Endothelial cell (in vitro differentiated cells): ENCODE data around the gene MAFB. TPM values are rescaled to one million over a fixed set of nuclear protein-coding genes. Genes with fewer than 3 reads are reported as not detected.

Source experiments
- DNase-seq: peaks from one replicate; pipeline ENCODE4 v3.0.0; 2021; ENCODE audit warnings: low spot score
- H3K27ac Mint-ChIP-seq: one replicate; pipeline ENCODE4 v1.8.0; 2021; ENCODE audit warnings: mixed read lengths, inconsistent platforms; ENCODE audit not compliant: unreplicated experiment
- H3K27me3 Mint-ChIP-seq: one replicate; pipeline ENCODE4 v1.8.0; 2021; ENCODE audit warnings: mild to moderate bottlenecking, moderate library complexity, mixed read lengths, inconsistent platforms; ENCODE audit not compliant: unreplicated experiment
- H3K36me3 Mint-ChIP-seq: one replicate; pipeline ENCODE4 v1.8.0; 2021; ENCODE audit warnings: mild to moderate bottlenecking, low read depth, mixed read lengths, inconsistent platforms; ENCODE audit not compliant: unreplicated experiment
- H3K4me1 Mint-ChIP-seq: one replicate; pipeline ENCODE4 v1.8.0; 2021; ENCODE audit warnings: mild to moderate bottlenecking, mixed read lengths, inconsistent platforms; ENCODE audit not compliant: unreplicated experiment
- H3K4me3 Mint-ChIP-seq: one replicate; pipeline ENCODE4 v1.8.0; 2021; ENCODE audit warnings: mild to moderate bottlenecking, mixed read lengths, inconsistent platforms; ENCODE audit not compliant: unreplicated experiment
- H3K9me3 Mint-ChIP-seq: one replicate; pipeline ENCODE4 v1.8.0; 2021; ENCODE audit warnings: mixed read lengths, inconsistent platforms; ENCODE audit not compliant: unreplicated experiment
- total RNA-seq: library from RNA; stranded (reverse); fragmentation: NEBNext Ultra II Directional; extraction: Animal tissue kit (Norgen Biotek cat#: 25700); gene quantifications from one replicate; pipeline ENCODE4 v1.2.1, GENCODE V29; 2021; ENCODE audit not compliant: unreplicated experiment
- TF ChIP-seq, protein P1 (sequence below): fragments of 200-600 bp; sonication (generic); IDR thresholded peaks from one replicate; pipeline ENCODE4 v1.5.0; 2021; ENCODE audit warnings: antibody characterized with exemption; ENCODE audit not compliant: unreplicated experiment

The MAFB gene
- total RNA-seq, 1 donor from 2014 or later = 2.1 TPM

DNA sequence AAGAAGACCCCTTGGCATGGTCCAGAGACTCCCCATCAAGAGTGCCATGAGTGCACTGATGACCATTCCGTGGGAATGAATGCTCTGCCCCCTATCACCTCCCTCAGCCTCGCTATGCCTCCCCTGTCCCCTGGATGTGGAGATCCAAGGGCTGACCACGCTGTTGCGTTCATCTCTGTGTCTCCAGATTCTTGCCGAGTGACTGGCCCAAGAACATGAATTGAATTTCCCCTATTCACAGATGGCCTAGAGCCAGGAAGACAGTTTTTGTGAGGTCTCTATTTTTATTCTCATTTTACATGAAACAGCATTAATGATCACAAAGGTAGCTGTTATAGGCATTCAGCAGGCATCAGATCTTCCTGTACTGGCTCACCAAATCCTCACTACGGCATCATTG lies 33.6 kb downstream of the MAFB start:
- H3K9me3 Mint-ChIP-seq = no peaks in the 10 kb centered on the region
- TF ChIP-seq, protein P1, sequence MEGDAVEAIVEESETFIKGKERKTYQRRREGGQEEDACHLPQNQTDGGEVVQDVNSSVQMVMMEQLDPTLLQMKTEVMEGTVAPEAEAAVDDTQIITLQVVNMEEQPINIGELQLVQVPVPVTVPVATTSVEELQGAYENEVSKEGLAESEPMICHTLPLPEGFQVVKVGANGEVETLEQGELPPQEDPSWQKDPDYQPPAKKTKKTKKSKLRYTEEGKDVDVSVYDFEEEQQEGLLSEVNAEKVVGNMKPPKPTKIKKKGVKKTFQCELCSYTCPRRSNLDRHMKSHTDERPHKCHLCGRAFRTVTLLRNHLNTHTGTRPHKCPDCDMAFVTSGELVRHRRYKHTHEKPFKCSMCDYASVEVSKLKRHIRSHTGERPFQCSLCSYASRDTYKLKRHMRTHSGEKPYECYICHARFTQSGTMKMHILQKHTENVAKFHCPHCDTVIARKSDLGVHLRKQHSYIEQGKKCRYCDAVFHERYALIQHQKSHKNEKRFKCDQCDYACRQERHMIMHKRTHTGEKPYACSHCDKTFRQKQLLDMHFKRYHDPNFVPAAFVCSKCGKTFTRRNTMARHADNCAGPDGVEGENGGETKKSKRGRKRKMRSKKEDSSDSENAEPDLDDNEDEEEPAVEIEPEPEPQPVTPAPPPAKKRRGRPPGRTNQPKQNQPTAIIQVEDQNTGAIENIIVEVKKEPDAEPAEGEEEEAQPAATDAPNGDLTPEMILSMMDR = no peak
- H3K4me1 Mint-ChIP-seq = peaks cover 3% of the 10 kb centered on the region
- no peak for DNase-seq
- H3K27me3 Mint-ChIP-seq = peaks cover 5% of the 10 kb centered on the region
- H3K4me3 Mint-ChIP-seq = no peak overlapping the region
- no peak overlapping the region for H3K27ac Mint-ChIP-seq
- H3K36me3 Mint-ChIP-seq = no peaks in the 10 kb centered on the region

DNA sequence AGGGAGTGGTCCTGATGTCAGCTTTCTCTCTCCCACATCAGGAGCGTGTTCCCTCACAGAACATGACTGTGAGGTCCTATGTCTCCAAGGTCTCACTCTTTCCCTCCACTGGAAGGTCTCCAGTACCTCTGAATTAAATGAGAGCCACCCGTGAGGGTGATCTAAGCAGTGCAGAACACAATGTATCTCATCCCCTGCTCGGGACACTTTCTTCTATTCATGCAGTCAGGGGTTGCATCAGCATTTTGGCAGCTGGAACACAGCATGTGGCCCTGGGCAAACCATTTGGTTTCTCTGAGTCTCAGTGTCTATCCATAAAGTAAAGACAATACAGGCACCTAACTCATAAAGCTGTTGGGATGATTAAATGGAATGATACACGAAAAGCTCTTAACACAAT lies 34.2 kb downstream of the MAFB start:
- Mint-ChIP-seq H3K36me3 (no peaks in the 10 kb centered on the region), H3K27ac (no peak overlapping the region), H3K4me1 (peaks cover 4% of the 10 kb centered on the region), H3K27me3 (peaks cover 5% of the 10 kb centered on the region), H3K4me3 (no peak overlapping the region), H3K9me3 (no peaks in the 10 kb centered on the region)
- TF ChIP-seq, protein P1 = no peak
- DNase-seq = no peak

DNA sequence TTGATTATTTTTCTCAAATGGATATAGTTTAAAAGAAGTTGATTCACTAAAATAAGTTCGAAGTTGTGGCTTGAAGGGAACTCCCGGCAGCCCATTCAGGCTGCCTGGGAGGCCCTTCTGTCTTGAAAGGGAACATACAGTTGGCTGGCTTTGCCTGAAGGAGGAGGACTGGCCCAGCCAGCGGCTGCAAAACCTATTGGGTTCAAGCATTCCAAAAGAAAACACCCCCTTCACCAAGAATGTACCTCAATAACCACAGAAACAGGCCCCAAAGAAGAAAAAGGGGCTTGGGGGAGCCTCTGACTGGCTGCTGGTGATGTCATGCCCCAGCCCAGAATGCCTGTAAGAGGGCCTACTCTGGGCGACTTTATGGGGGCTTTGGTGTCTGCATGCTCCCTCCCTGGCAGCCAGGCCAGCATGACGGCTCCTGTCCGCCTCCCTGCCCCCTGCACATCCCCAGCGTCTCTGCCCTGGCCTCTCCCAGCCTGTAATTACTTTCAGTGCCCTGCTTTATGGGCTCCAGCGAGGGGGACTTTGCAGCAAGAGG lies 36.5 kb downstream of the MAFB start:
- no peak overlapping the region for H3K27ac Mint-ChIP-seq

DNA sequence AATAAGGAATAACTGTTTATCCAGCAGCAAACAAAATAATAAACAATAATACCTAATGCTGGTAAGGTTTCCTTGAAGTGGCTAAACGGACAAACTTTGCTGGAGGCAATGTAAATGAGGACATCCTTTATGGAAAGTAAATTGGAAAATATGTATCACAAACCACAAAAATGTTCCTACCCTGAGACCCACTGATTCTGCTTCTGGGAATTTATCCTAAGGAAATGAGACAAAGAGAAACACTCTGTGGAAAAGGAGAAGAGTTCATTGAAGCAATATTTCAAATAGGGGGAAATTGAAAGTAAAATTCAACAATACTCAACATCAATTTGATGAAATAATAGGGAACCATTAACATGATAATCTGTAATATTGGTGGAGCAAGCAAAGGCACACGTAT lies 37.9 kb downstream of the MAFB start:
- no peak overlapping the region for H3K4me3 Mint-ChIP-seq
- DNase-seq = no peak
- H3K27me3 Mint-ChIP-seq = peaks cover 6% of the 10 kb centered on the region
- no peaks in the 10 kb centered on the region for H3K36me3 Mint-ChIP-seq
- H3K9me3 Mint-ChIP-seq = no peaks in the 10 kb centered on the region
- peaks cover 17% of the 10 kb centered on the region for H3K4me1 Mint-ChIP-seq
- TF ChIP-seq, protein P1 = no peak
- no peak overlapping the region for H3K27ac Mint-ChIP-seq

More for the DNA sequence above, 36.5 kb downstream of the MAFB start:
- H3K4me1 Mint-ChIP-seq = peaks cover 9% of the 10 kb centered on the region
- no peak for DNase-seq
- TF ChIP-seq, protein P1 = no peak
- peaks cover 3% of the 10 kb centered on the region for H3K27me3 Mint-ChIP-seq
- H3K36me3 Mint-ChIP-seq = no peaks in the 10 kb centered on the region
- no peak overlapping the region for H3K4me3 Mint-ChIP-seq
- H3K9me3 Mint-ChIP-seq = no peaks in the 10 kb centered on the region

DNA sequence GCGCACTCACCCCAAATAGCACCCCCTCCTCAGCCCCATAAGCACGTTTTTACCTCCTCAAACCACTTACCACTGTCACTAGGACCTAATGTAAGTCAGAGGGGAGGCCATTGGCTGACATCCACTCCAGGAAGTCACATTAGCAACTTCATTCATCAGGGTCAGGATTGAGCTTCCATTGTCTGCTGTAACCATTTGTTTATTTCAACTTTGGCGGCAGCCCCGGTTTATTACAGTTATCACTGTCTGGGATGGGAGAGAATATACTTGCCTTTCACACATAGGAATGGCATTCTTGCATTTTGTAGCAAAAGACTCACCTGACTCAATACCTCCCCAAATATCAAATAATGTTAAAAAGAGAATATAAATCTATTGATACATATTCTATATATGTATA lies 38.3 kb downstream of the MAFB start:
- Mint-ChIP-seq H3K27me3 (peaks cover 8% of the 10 kb centered on the region), H3K4me1 (peaks cover 22% of the 10 kb centered on the region), H3K4me3 (no peak overlapping the region), H3K9me3 (no peaks in the 10 kb centered on the region), H3K36me3 (no peaks in the 10 kb centered on the region), H3K27ac (no peak overlapping the region)
- DNase-seq = no peak
- TF ChIP-seq, protein P1 = no peak
